NCI-H2107 treated with DMSO at 0.1 percent for 48 hours (cell line): ENCODE data around the gene LAIR1.
"Not testable (repeated sequence)": the region's sequence is repeated elsewhere in the genome, so short reads cannot be mapped to it uniquely, and the experiment has no call there.

Source experiments
- DNase-seq: peaks from one replicate; lab custom pipeline; 2025; ENCODE audit not compliant: unreplicated experiment; lab: John Stamatoyannopoulos, UW

LAIR1 gene, protein sequence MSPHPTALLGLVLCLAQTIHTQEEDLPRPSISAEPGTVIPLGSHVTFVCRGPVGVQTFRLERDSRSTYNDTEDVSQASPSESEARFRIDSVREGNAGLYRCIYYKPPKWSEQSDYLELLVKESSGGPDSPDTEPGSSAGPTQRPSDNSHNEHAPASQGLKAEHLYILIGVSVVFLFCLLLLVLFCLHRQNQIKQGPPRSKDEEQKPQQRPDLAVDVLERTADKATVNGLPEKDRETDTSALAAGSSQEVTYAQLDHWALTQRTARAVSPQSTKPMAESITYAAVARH

GRCh38 chr19:54364775-54365257 lies at the start of gene LAIR1:
Gene LAIR1 (minus strand): TSS chr19:54364931. CDS start chr19:54364804, 127 bp downstream.
- DNase-seq: no peak

GRCh38 chr19:54414156-54414555 lies 49.4 kb upstream of the LAIR1 start:
- no peak for DNase-seq

DNA sequence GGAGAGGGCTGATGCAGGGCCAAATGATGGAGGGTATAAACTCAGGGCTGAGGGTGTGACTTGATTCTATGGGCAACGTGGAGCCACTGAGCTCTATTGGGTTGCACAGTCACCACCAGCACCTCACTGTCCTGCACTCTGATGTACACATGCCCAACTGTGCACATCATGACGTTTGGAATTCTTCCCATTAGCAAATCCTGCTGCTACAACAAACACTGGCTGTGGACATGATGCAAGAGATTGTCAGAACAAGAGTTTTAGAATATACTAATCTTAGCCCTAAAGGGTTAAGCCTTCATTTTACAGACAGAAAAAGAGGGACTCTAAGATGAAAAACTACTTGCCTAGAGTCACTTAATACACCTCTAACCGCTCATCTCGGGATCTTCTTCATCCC lies 48.1 kb upstream of the LAIR1 start:
- no peak for DNase-seq

GRCh38 chr19:54411033-54411432 lies 46.3 kb upstream of the LAIR1 start:
- no peak for DNase-seq

GRCh38 chr19:54408456-54409026 lies 43.8 kb upstream of the LAIR1 start:
- DNase-seq: no peak

GRCh38 chr19:54407780-54408179 lies 43.0 kb upstream of the LAIR1 start:
- DNase-seq: no peak

DNA sequence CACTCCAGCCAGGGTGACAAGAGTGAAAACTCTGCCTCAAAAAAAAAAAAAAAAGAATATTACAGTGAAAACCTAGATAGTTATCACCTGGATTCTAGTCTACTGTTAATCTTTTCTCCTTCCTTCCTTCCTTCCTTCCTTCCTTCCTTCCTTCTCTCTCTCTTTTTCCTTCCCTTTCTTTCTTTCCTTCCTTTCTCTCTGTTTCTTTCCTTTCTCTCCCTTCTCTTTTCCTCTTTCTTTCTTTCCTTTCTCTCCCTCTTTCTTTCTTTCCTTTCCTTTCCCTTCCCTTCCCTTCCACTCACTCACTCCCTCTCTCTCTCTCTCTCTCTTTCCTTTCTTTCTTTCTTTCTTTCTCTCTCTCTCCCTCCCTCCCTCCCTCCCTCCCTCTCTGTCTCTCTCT lies 40.9 kb upstream of the LAIR1 start:
- DNase-seq: no peak

- DNase-seq: no peak
Measured at GRCh38 chr19:54403054-54403453, 38.3 kb upstream of the LAIR1 start.

DNA sequence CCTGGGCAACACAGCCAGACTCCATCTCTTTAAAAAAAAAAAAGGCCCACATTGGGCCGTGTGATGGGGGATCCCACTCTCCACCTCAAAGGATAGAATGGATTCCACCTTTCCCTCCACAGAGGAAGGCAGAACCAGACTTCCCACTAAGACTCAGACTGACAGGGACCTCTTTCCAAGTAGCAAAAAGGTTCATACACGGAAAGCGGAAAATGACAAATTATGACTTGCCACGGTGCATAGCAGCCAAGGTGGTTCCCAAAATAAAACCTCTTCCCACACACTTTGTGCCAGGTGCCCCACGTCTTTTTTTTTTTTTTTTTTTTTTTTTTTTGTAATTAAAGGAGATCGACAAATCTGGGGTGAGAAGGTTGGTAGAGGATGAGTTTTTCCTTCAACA lies 36.2 kb upstream of the LAIR1 start:
- no peak for DNase-seq

DNA sequence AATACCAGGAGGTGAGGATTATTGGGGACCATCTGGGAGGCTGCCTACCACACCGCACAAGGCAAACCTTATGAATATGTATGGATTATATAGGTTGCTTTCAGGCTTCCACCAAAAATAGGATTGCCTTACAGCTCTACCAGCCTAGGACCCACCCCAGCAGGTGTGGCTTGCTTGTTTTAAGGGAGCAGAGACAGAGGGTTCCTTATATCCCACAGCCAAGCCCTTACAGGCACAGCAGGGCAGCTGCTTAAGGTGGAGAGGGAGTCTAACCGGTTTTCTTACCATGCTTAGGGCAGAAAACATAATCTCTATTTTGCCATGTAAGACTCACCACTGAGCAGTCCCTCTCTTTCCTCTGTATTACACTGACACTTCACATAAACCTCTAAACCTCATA lies 34.5 kb upstream of the LAIR1 start:
- DNase-seq: no peak

- no peak for DNase-seq
Measured at GRCh38 chr19:54395685-54396084, 31.0 kb upstream of the LAIR1 start.

GRCh38 chr19:54393381-54393780 lies 28.6 kb upstream of the LAIR1 start:
- no peak for DNase-seq

DNA sequence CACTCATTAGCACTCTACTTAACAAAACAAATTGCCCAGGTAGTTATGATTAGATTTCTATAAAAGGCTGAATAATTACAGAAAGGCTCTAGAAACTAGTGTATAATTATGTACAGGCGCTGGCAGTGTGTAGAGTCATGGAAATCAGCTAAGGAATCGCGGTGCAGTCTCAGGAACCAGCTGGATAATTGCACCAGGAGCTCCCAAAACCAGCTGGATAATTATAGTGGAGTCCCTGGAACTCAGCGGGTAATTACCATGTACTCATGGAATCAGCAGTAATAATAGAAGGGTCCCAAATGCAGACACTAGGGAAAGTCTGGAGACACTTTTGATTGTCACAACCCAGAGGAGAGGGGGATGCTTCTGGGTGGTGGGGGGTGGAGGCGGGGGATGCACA lies 27.4 kb upstream of the LAIR1 start:
- DNase-seq: no peak

DNA sequence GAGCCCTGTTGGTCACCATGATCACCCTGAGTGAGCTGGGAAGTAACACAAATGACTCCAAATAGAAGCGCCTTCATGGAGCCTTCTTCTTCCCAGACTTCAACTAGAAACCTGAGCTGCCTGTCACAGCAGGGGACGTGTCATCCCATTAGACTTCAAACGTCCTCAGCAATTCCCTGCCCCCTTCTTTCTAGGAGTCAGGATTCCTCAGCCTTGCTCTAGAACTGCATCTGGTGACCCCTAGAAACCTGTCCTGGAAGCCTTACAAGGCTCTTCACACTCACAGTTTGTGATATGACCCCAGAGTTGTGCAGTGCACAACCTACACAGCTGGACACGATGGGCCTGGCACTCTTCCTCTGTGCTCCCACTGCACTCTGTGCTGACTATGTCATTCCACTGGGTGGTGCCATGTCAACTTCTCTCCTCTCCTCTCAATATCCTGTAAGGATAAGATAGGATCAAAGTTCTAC lies 26.9 kb upstream of the LAIR1 start:
- DNase-seq: no peak

GRCh38 chr19:54390942-54391577 lies 26.3 kb upstream of the LAIR1 start:
- DNase-seq: peak; percentile 15

DNA sequence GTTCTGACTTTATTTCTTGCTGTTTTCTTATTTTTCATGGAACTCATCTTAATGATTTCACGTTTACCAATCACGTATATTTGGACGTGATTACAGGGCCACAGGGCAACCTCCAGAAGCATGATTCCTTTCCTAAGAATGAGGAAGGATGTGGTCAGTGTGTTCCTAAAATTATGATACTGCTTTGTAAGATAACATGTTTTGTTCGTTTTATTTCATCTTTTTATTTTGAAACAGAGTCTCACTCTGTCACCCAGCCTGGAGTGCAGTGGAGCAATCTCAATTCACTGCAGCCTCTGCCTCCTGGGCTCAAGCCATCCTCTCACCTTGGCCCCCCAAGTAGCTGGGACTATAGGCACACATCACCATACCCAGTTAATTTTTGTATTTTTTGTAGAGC lies 24.8 kb upstream of the LAIR1 start:
- DNase-seq: no peak

DNA sequence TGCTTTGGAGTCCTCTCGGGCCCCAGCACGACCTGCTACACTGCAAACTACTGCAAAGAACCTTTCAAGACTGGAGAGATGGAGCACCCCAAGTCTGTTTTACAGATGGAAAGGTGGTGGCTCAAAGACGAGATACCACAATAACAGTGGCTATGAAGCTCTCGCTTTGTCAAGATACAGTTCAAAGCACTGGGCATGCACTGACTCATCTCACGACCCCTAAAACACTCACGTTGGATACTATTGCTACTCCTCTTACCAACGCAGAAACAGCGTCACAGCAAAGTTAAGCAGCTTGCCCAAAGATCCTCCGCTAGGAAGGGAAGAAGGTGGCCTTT lies 24.0 kb upstream of the LAIR1 start:
- no peak for DNase-seq

GRCh38 chr19:54387991-54388801 lies 23.5 kb upstream of the LAIR1 start:
- no peak for DNase-seq

DNA sequence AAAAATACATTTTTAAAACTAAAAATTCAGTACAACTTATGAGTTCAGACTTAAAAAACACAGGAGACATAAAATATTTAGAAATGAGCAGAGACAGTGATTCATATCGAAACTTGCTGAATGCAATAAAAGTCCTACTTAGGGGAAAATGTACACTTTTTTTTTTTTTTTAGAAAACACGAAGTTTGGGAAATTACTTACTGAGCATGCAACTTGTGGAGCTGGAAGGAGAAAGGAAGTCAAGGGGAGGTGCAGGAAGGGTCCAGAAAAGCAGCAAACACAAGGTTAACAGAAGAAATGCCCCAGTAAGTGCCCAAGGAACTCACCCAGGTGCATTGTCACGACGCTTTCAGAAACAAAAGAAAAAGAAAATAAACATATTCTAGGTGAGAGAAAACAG lies 18.6 kb upstream of the LAIR1 start:
- no peak for DNase-seq

GRCh38 chr19:54382041-54382440 lies 17.3 kb upstream of the LAIR1 start:
- DNase-seq: not testable (repeated sequence)

GRCh38 chr19:54380897-54381296 lies 16.2 kb upstream of the LAIR1 start:
- DNase-seq: no peak
